Cerebellar nuclear complex (tissue), 1 donor: ENCODE data around the gene CDH4.

ENCODE experiments used
- DNase-seq, 2 experiments: peaks; one replicate each; lab custom pipeline; 2025; lab: John Stamatoyannopoulos, UW

The CDH4 gene

GRCh38 chr20:61560361-61560853 is 308.3 kb downstream of the CDH4 start:
- DNase-seq = no peak

GRCh38 chr20:61561111-61561830 is 309.2 kb downstream of the CDH4 start:
- DNase-seq = no peak

GRCh38 chr20:61562491-61562890 is 310.4 kb downstream of the CDH4 start:
- no peak for DNase-seq

GRCh38 chr20:61562897-61563504 is 310.9 kb downstream of the CDH4 start:
- no peak for DNase-seq

- DNase-seq = no peak
These were observed 312.6 kb downstream of the CDH4 start for GRCh38 chr20:61564628-61565027.

GRCh38 chr20:61565791-61566190 is 313.7 kb downstream of the CDH4 start:
- DNase-seq = no peak

- no peak for DNase-seq
These were observed 314.6 kb downstream of the CDH4 start for GRCh38 chr20:61566691-61567090.

GRCh38 chr20:61567204-61567603 is 315.1 kb downstream of the CDH4 start:
- no peak for DNase-seq

GRCh38 chr20:61569825-61570224 is 317.8 kb downstream of the CDH4 start:
- DNase-seq = no peak

- no peak for DNase-seq
These were observed 318.7 kb downstream of the CDH4 start for GRCh38 chr20:61570646-61571195.

- no peak for DNase-seq
These were observed 319.2 kb downstream of the CDH4 start for GRCh38 chr20:61571221-61571620.

- no peak for DNase-seq
These were observed 320.1 kb downstream of the CDH4 start for GRCh38 chr20:61571916-61572711.

- DNase-seq = no peak
These were observed 320.7 kb downstream of the CDH4 start for GRCh38 chr20:61572789-61573188.

GRCh38 chr20:61573415-61574305 is 321.6 kb downstream of the CDH4 start:
- no peak for DNase-seq

- no peak for DNase-seq
These were observed 323.3 kb downstream of the CDH4 start for GRCh38 chr20:61575151-61575937.

- no peak for DNase-seq
These were observed 324.3 kb downstream of the CDH4 start for GRCh38 chr20:61576372-61576771.

- no peak for DNase-seq
These were observed 325.0 kb downstream of the CDH4 start for GRCh38 chr20:61577065-61577464.

- DNase-seq = no peak
These were observed 327.8 kb downstream of the CDH4 start for GRCh38 chr20:61579908-61580307.

GRCh38 chr20:61580958-61581824 is 329.1 kb downstream of the CDH4 start:
- no peak for DNase-seq

- DNase-seq = no peak
These were observed 329.7 kb downstream of the CDH4 start for GRCh38 chr20:61581825-61582188.
